Mesendoderm (in vitro differentiated cells): ENCODE results near the gene FSD2. TPM values are rescaled to one million over a fixed set of nuclear protein-coding genes. Genes with fewer than 3 reads are reported as not detected.

Source experiments
- DNase-seq: peaks from one replicate; pipeline ENCODE4 v3.0.0; 2013
- H2AK5ac ChIP-seq: 2 replicates; pipeline ENCODE4 v1.6.1; 2013; ENCODE audit warnings: low read length, inconsistent platforms
- H2BK120ac ChIP-seq: 2 replicates; pipeline ENCODE4 v1.6.1; 2013; ENCODE audit warnings: low read depth, mild to moderate bottlenecking, low read length, moderate library complexity, mixed read lengths
- H2BK15ac ChIP-seq: replicated peaks from 2 replicates; pipeline ENCODE4 v1.6.1; 2013; ENCODE audit warnings: low read depth, mild to moderate bottlenecking, moderate library complexity
- H2BK5ac ChIP-seq: 2 replicates; pipeline ENCODE4 v1.6.1; 2013; ENCODE audit warnings: low read length, inconsistent platforms
- H3K18ac ChIP-seq: 2 replicates; pipeline ENCODE4 v1.6.1; 2013; ENCODE audit warnings: mild to moderate bottlenecking, low read length, mixed read lengths
- H3K23ac ChIP-seq: one replicate; pipeline ENCODE4 v1.6.1; 2013; ENCODE audit warnings: low read length
- H3K27ac ChIP-seq: 2 replicates; pipeline ENCODE4 v1.5.1; 2013; ENCODE audit warnings: low read depth, mild to moderate bottlenecking, inconsistent platforms, low read length, moderate library complexity
- H3K27me3 ChIP-seq: 2 replicates; pipeline ENCODE4 v1.6.1; 2013; ENCODE audit warnings: low read length, control low read depth, mild to moderate bottlenecking, inconsistent platforms; ENCODE audit not compliant: insufficient read depth, poor library complexity
- H3K36me3 ChIP-seq: 2 replicates; pipeline ENCODE4 v1.6.1; 2013; ENCODE audit warnings: low read length, inconsistent platforms; ENCODE audit not compliant: control insufficient read depth, insufficient read depth
- H3K4ac ChIP-seq: one replicate; pipeline ENCODE4 v1.6.1; 2013; ENCODE audit warnings: low read depth, mild to moderate bottlenecking, low read length, moderate library complexity
- H3K4me1 ChIP-seq: 2 replicates; pipeline ENCODE4 v1.6.1; 2013; ENCODE audit warnings: low read depth, low read length, inconsistent platforms; ENCODE audit not compliant: control insufficient read depth
- H3K4me2 ChIP-seq: 2 replicates; pipeline ENCODE4 v1.6.1; 2013; ENCODE audit warnings: low read length
- H3K4me3 ChIP-seq: 2 replicates; pipeline ENCODE4 v1.5.1; 2013; ENCODE audit warnings: mild to moderate bottlenecking, low read length
- H3K56ac ChIP-seq: one replicate; pipeline ENCODE4 v1.6.1; 2013; ENCODE audit warnings: low read length
- H3K79me1 ChIP-seq: 2 replicates; pipeline ENCODE4 v1.6.1; 2013; ENCODE audit warnings: low read length, inconsistent platforms
- H3K79me2 ChIP-seq: 2 replicates; pipeline ENCODE4 v1.6.1; 2013; ENCODE audit warnings: mild to moderate bottlenecking, low read length; ENCODE audit not compliant: control insufficient read depth, insufficient read depth
- H3K9ac ChIP-seq: 2 replicates; pipeline ENCODE4 v1.6.1; 2013; ENCODE audit warnings: low read length, inconsistent platforms
- H4K5ac ChIP-seq: one replicate; pipeline ENCODE4 v1.6.1; 2013; ENCODE audit warnings: low read length
- H4K8ac ChIP-seq: one replicate; pipeline ENCODE4 v1.6.1; 2013; ENCODE audit warnings: low read depth, mild to moderate bottlenecking, control low read depth, low read length, moderate library complexity
- WGBS: extraction: QIAGEN DNeasy Blood & Tissue Kit; methylation state at CpG from one replicate; pipeline ENCODE4 v1.1.7; 2013; ENCODE audit warnings: low lambda C conversion rate, missing lambda C conversion rate; ENCODE audit not compliant: insufficient coverage; ENCODE audit errors: extremely low coverage; 5-methylcytosine and 5-hydroxymethylcytosine counted together
- polyA plus RNA-seq, 2 experiments: library from polyadenylated mRNA; stranded (reverse); fragments of 200-250 nt; gene quantifications; one replicate each; pipeline ENCODE4 v1.2.3, GENCODE V29; 2013

The FSD2 gene, protein sequence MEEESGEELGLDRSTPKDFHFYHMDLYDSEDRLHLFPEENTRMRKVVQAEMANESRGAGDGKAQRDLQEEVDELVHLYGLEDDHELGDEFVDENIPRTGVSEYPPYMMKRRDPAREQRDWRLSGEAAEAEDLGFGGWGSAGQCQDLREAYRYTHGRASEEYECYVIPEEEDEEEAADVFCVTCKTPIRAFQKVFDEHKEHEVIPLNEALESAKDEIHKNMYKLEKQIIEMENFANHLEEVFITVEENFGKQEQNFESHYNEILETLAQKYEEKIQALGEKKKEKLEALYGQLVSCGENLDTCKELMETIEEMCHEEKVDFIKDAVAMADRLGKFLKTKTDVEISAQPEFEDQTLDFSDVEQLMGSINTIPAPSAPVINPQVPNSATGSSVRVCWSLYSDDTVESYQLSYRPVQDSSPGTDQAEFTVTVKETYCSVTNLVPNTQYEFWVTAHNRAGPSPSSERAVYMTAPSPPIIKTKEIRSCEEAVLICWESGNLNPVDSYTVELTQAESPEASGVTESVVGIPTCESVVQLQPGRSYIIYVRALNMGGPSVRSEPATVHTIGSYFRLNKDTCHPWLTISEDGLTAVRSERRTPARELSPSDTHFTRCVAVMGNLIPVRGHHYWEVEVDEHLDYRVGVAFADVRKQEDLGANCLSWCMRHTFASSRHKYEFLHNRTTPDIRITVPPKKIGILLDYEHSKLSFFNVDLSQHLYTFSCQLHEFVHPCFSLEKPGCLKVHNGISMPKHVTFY
- under 0.01 TPM for polyA plus RNA-seq (2013, experiment 1 of 2)
- not detected for polyA plus RNA-seq (2013, experiment 2 of 2)

DNA sequence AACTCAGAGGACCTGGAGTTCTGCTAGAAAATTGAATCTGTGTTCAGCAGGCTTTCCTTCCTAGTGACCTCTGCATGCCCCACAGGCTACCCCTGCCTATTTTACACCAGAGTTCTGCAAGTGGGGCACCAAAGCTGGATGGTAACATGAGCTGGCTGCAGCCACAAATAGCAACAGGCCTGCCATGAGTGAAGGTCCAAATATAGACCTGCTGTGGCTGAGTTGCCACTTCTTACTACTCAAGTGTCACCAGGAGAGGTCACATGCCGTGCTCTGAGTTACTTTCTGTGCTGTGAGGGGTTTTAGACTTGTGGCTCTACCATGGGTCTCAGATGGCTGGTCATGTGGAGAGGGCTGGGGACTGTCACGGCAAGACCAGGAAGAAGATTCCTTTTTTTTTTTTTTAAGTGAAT is at the start of gene FSD2:
Gene FSD2 (minus strand): TSS at position 76 of the 413 bp plus-strand sequence. CDS start 18,679 bp downstream, outside the sequence.
- no peaks in the 10 kb centered on the region for H3K36me3 ChIP-seq
- no peaks in the 10 kb centered on the region for H3K27me3 ChIP-seq
- no peak within 1 kb of the TSS for H3K56ac ChIP-seq
- H4K8ac ChIP-seq: no peak within 1 kb of the TSS
- no peak within 1 kb of the TSS for H3K4me2 ChIP-seq
- H3K18ac ChIP-seq: no peak within 1 kb of the TSS
- H4K5ac ChIP-seq: no peak within 1 kb of the TSS
- no peak within 1 kb of the TSS for H2AK5ac ChIP-seq
- H2BK15ac ChIP-seq: no peak within 1 kb of the TSS
- H3K27ac ChIP-seq: no peak within 1 kb of the TSS
- no peak within 1 kb of the TSS for H3K23ac ChIP-seq
- H3K4me1 ChIP-seq: no peaks in the 10 kb centered on the region
- no peak within 1 kb of the TSS for H2BK120ac ChIP-seq
- DNase-seq: peak; percentile 4
- WGBS: no CpG with 5 or more reads among the region's 2 CpGs
- H3K79me2 ChIP-seq: no peaks in the 10 kb centered on the region
- H3K4ac ChIP-seq: no peak within 1 kb of the TSS
- peaks cover 1% of the 10 kb centered on the region for H3K79me1 ChIP-seq
- H3K9ac ChIP-seq: no peak within 1 kb of the TSS
- H2BK5ac ChIP-seq: no peak within 1 kb of the TSS
- H3K4me3 ChIP-seq: no peak within 1 kb of the TSS

- WGBS: no CpG with 5 or more reads among the region's 21 CpGs
- Histone ChIP-seq H3K4ac (no peak overlapping the region), H4K5ac (no peak overlapping the region), H3K36me3 (no peaks in the 10 kb centered on the region), H3K27me3 (no peaks in the 10 kb centered on the region), H2BK5ac (no peak overlapping the region), H2AK5ac (no peak overlapping the region), H3K9ac (no peak overlapping the region), H3K79me1 (no peaks in the 10 kb centered on the region), H3K79me2 (no peaks in the 10 kb centered on the region), H3K18ac (no peak overlapping the region), H3K27ac (no peak overlapping the region), H2BK120ac (no peak overlapping the region), H3K4me3 (no peak overlapping the region), H4K8ac (no peak overlapping the region), H3K4me2 (no peak overlapping the region), H3K4me1 (peaks cover 4% of the 10 kb centered on the region), H2BK15ac (no peak overlapping the region), H3K56ac (no peak overlapping the region), H3K23ac (no peak overlapping the region)
- no peak for DNase-seq
Observed at GRCh38 chr15:82854554-82854953, 48.7 kb upstream of the FSD2 start.

DNA sequence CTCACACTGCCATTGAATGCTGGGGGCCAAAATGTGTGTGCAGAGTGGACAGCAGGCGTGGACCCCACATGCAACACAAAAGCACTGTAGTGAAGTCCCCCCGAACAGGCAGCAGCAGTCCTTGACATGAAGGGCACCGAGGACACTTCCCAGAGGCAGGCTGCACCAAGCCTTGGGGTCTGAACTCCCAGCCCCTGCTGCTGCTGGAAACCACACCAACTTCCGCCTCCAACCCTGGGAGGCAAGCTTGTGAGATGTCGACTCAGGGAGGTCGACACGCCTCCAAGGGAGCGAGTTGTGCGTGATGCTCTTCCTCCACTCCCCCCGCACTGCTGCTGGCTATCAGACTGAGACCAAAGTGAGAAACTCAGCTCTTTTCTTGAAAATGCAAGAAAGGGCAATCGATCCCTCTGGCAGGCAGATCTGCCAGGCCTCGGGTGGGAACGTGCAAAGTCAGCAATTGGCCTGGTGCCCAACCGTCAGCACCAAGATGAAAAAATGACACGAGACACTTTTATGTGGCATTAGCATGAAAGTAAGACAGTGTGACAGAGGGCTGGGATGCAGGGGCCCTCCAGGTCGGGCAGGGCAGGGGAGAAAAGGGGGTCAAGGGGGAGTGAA is 47.2 kb upstream of the FSD2 start:
- H3K18ac ChIP-seq: no peak overlapping the region
- no peak overlapping the region for H4K8ac ChIP-seq
- H3K4me1 ChIP-seq: peaks cover 4% of the 10 kb centered on the region
- H3K56ac ChIP-seq: no peak overlapping the region
- H2BK120ac ChIP-seq: no peak overlapping the region
- H3K27me3 ChIP-seq: no peaks in the 10 kb centered on the region
- no peak overlapping the region for H3K9ac ChIP-seq
- no peak overlapping the region for H2BK15ac ChIP-seq
- no peak overlapping the region for H3K4me3 ChIP-seq
- H3K79me2 ChIP-seq: no peaks in the 10 kb centered on the region
- H3K27ac ChIP-seq: no peak overlapping the region
- H3K79me1 ChIP-seq: no peaks in the 10 kb centered on the region
- no peak overlapping the region for H3K4me2 ChIP-seq
- no peak overlapping the region for H2BK5ac ChIP-seq
- H3K36me3 ChIP-seq: no peaks in the 10 kb centered on the region
- H4K5ac ChIP-seq: no peak overlapping the region
- DNase-seq: no peak
- H2AK5ac ChIP-seq: no peak overlapping the region
- H3K23ac ChIP-seq: no peak overlapping the region
- no peak overlapping the region for H3K4ac ChIP-seq
- WGBS: no CpG with 5 or more reads among the region's 16 CpGs

DNA sequence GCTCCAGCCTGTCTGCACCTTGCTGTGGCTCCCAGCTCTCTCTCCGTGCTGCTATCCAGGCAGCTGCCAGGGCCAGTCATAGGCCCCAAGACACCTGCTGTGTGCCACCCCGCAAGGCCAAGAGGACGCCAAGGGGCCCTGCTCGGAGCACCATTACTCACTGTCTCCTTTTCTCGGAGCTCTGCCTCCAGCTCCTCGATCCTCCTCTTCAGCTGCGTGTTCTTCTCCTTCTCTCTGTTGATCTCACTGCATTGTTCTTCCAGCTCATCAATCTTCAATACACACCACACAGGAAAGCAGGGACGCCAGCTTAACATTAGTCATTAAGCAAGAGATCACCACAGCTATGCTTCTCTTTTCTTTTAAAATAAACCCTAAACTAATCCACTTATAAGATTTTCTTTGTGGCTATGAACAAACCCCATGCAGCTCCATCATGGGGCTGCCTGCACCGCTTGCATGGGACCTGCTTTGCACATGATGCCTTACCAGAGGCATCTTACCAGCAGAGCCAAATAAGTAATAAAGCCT is 46.2 kb upstream of the FSD2 start:
- Histone ChIP-seq H2BK5ac (no peak overlapping the region), H3K23ac (no peak overlapping the region), H3K4ac (no peak overlapping the region), H3K9ac (no peak overlapping the region), H2BK120ac (no peak overlapping the region), H3K4me2 (no peak overlapping the region), H3K4me1 (peaks cover 4% of the 10 kb centered on the region), H2BK15ac (no peak overlapping the region), H3K18ac (no peak overlapping the region), H3K27ac (no peak overlapping the region), H3K79me2 (no peaks in the 10 kb centered on the region), H3K79me1 (no peaks in the 10 kb centered on the region), H4K8ac (no peak overlapping the region), H3K36me3 (no peaks in the 10 kb centered on the region), H2AK5ac (no peak overlapping the region), H3K4me3 (no peak overlapping the region), H3K27me3 (no peaks in the 10 kb centered on the region), H3K56ac (no peak overlapping the region), H4K5ac (no peak overlapping the region)
- no CpG with 5 or more reads among the region's 9 CpGs for WGBS
- DNase-seq: no peak

GRCh38 chr15:82851306-82851850 is 45.5 kb upstream of the FSD2 start:
- no peak overlapping the region for H2AK5ac ChIP-seq
- H3K27ac ChIP-seq: no peak overlapping the region
- no peak overlapping the region for H2BK120ac ChIP-seq
- no peak overlapping the region for H3K56ac ChIP-seq
- no peak overlapping the region for H3K9ac ChIP-seq
- no peak overlapping the region for H3K4me2 ChIP-seq
- DNase-seq: no peak
- H3K23ac ChIP-seq: no peak overlapping the region
- H2BK15ac ChIP-seq: no peak overlapping the region
- H3K4ac ChIP-seq: no peak overlapping the region
- peaks cover 4% of the 10 kb centered on the region for H3K4me1 ChIP-seq
- H2BK5ac ChIP-seq: no peak overlapping the region
- H3K27me3 ChIP-seq: no peaks in the 10 kb centered on the region
- H3K36me3 ChIP-seq: no peaks in the 10 kb centered on the region
- H4K8ac ChIP-seq: no peak overlapping the region
- no peaks in the 10 kb centered on the region for H3K79me2 ChIP-seq
- H3K4me3 ChIP-seq: no peak overlapping the region
- WGBS: no CpG with 5 or more reads among the region's 14 CpGs
- H3K79me1 ChIP-seq: no peaks in the 10 kb centered on the region
- H4K5ac ChIP-seq: no peak overlapping the region
- no peak overlapping the region for H3K18ac ChIP-seq
